Measurements from ENCODE around the gene PPARD.

DNA sequence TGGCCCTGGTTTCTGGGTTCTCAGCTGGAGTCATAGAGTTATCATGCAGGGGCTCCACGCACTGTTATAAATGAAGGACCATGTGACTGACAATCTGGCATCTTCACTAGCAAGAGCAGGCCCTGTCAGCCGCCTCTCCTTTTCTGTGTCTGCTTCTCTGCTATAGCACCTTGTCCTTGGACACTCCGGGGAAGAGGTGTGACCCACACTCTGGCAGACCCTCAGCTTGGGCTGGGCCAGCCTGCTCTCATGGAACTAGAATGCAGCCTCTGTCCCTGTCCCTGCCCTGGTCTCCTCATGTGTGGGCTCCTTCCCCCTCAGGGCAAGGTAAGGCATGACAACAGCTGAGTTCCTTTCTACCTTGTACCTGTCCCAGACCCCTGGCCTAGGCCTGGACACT, 98.8 kb downstream of the PPARD start:
- TF ChIP-seq, protein P1, sequence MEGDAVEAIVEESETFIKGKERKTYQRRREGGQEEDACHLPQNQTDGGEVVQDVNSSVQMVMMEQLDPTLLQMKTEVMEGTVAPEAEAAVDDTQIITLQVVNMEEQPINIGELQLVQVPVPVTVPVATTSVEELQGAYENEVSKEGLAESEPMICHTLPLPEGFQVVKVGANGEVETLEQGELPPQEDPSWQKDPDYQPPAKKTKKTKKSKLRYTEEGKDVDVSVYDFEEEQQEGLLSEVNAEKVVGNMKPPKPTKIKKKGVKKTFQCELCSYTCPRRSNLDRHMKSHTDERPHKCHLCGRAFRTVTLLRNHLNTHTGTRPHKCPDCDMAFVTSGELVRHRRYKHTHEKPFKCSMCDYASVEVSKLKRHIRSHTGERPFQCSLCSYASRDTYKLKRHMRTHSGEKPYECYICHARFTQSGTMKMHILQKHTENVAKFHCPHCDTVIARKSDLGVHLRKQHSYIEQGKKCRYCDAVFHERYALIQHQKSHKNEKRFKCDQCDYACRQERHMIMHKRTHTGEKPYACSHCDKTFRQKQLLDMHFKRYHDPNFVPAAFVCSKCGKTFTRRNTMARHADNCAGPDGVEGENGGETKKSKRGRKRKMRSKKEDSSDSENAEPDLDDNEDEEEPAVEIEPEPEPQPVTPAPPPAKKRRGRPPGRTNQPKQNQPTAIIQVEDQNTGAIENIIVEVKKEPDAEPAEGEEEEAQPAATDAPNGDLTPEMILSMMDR (IDR thresholded peaks at IDR 0.05) = no peak
- TF ChIP-seq POLR2A (IDR thresholded peaks at IDR 0.05) = no peak
